CD14-positive monocyte (primary cell): Measurements from ENCODE around the gene ARHGAP21. TPM values are rescaled to one million over a fixed set of nuclear protein-coding genes. Genes with fewer than 3 reads are reported as not detected.

ENCODE experiments used
- DNase-seq, 3 donors: peaks; one replicate each; pipeline ENCODE4 v3.0.0-alpha.2; 2011 to 2022
- H2AFZ ChIP-seq: 2 replicates; pipeline ENCODE4 v1.6.0; 2012; ENCODE audit warnings: mild to moderate bottlenecking, low read depth, low read length, inconsistent platforms; ENCODE audit not compliant: insufficient read depth, poor library complexity, severe bottlenecking
- H3K27ac ChIP-seq, 2 donors: 1 replicate in 1 of 2; 2 replicates in 1 of 2; pipeline ENCODE4 v1.5.1; 2012 to 2013; ENCODE audit warnings: low read length in 2 of 2, control low read depth in 1 of 2, inconsistent platforms in 1 of 2, low read depth in 1 of 2, mild to moderate bottlenecking in 1 of 2
- H3K27me3 ChIP-seq, 2 donors: one replicate each; pipeline versions ENCODE4 v1.6.0 to v1.6.1; 2011 to 2013; ENCODE audit warnings: low read length in 2 of 2; ENCODE audit not compliant: control insufficient read depth in 2 of 2, insufficient read depth in 2 of 2
- H3K36me3 ChIP-seq, 2 donors: replicated peaks in 1 of 2; 1 replicate in 1 of 2; 2 replicates in 1 of 2; pipeline versions ENCODE4 v1.5.1 to v1.6.1; 2012 to 2013; ENCODE audit warnings: low read length in 2 of 2, control low read depth in 1 of 2, inconsistent platforms in 1 of 2, mild to moderate bottlenecking in 1 of 2; ENCODE audit not compliant: insufficient read depth in 2 of 2, control insufficient read depth in 1 of 2
- H3K4me1 ChIP-seq, 2 donors: 1 replicate in 1 of 2; 2 replicates in 1 of 2; pipeline versions ENCODE4 v1.5.1 to v1.6.1; 2012 to 2013; ENCODE audit warnings: low read length in 2 of 2, control low read depth in 1 of 2, inconsistent platforms in 1 of 2, mild to moderate bottlenecking in 1 of 2, moderate library complexity in 1 of 2; ENCODE audit not compliant: insufficient read depth in 2 of 2, control insufficient read depth in 1 of 2
- H3K4me2 ChIP-seq: replicated peaks from 2 replicates; pipeline ENCODE3; 2012; ENCODE audit warnings: low read length, moderate library complexity, mild to moderate bottlenecking; ENCODE audit not compliant: poor library complexity, severe bottlenecking; ENCODE audit errors: extremely low read depth
- H3K4me3 ChIP-seq, 3 experiments: fragments of 200-600 bp in 1 of 3; sonication (generic) in 1 of 3; replicated peaks in 1 of 3; 1 replicate in 2 of 3; 2 replicates in 1 of 3; pipeline ENCODE4 v1.5.1; 2011 to 2013; ENCODE audit warnings: low read length in 3 of 3, mild to moderate bottlenecking in 3 of 3, control low read depth in 2 of 3, low read depth in 2 of 3, inconsistent platforms in 1 of 3, moderate library complexity in 1 of 3
- H3K79me2 ChIP-seq: 2 replicates; pipeline ENCODE4 v1.6.0; 2012; ENCODE audit warnings: mild to moderate bottlenecking, control low read depth, inconsistent platforms, low read length, moderate library complexity; ENCODE audit not compliant: insufficient read depth
- H3K9ac ChIP-seq: 2 replicates; pipeline ENCODE4 v1.6.0; 2017; ENCODE audit warnings: low read length, mild to moderate bottlenecking; ENCODE audit not compliant: insufficient read depth, poor library complexity, severe bottlenecking
- H3K9me3 ChIP-seq, 2 donors: replicated peaks in 1 of 2; 1 replicate in 1 of 2; 2 replicates in 1 of 2; pipeline versions ENCODE4 v1.5.1 to v1.6.1; 2012 to 2013; ENCODE audit warnings: low read length in 2 of 2, control low read depth in 1 of 2; ENCODE audit not compliant: control insufficient read depth in 1 of 2, insufficient read depth in 1 of 2
- H4K20me1 ChIP-seq: 2 replicates; pipeline ENCODE4 v1.6.0; 2012; ENCODE audit warnings: mild to moderate bottlenecking, low read length, control low read depth, moderate library complexity; ENCODE audit not compliant: insufficient read depth
- H3K27ac Mint-ChIP-seq, 7 donors: one replicate each; pipeline ENCODE4 v1.8.0; 2020; ENCODE audit warnings: mild to moderate bottlenecking in 7 of 7, mixed read lengths in 7 of 7, moderate library complexity in 6 of 7, inconsistent platforms in 2 of 7
- H3K27me3 Mint-ChIP-seq, 3 donors: one replicate each; pipeline ENCODE4 v1.8.0; 2021 to 2022; ENCODE audit warnings: low read depth in 3 of 3, mild to moderate bottlenecking in 3 of 3, mixed read lengths in 3 of 3, moderate library complexity in 3 of 3, inconsistent platforms in 1 of 3
- H3K36me3 Mint-ChIP-seq, 2 donors: one replicate each; pipeline ENCODE4 v1.8.0; 2020; ENCODE audit warnings: mixed read lengths in 2 of 2, inconsistent platforms in 1 of 2, mild to moderate bottlenecking in 1 of 2
- H3K4me1 Mint-ChIP-seq: one replicate; pipeline ENCODE4 v1.8.0; 2020; ENCODE audit warnings: mild to moderate bottlenecking, mixed read lengths
- H3K4me3 Mint-ChIP-seq, 2 donors: one replicate each; pipeline ENCODE4 v1.8.0; 2020; ENCODE audit warnings: mild to moderate bottlenecking in 2 of 2, mixed read lengths in 2 of 2, moderate library complexity in 1 of 2
- H3K9me3 Mint-ChIP-seq, 7 donors: one replicate each; pipeline ENCODE4 v1.8.0; 2020 to 2022; ENCODE audit warnings: mixed read lengths in 7 of 7, mild to moderate bottlenecking in 6 of 7, moderate library complexity in 6 of 7, inconsistent platforms in 2 of 7
- whole genome bisulfite sequencing: methylation state at CpG from one replicate; pipeline ENCODE4 v1.1.5; 2013; ENCODE audit warnings: missing lambda C conversion rate; ENCODE audit not compliant: insufficient coverage; 5-methylcytosine and 5-hydroxymethylcytosine counted together
- intact Hi-C, 2 donors: fragments of 100-400 bp; cut with micrococcal nuclease; formaldehyde crosslinking; loops; one replicate each; pipeline versions ENCODE4 v1.15.0 to v1.15.1; 2023
- polyA plus RNA-seq, 3 donors: library from polyadenylated mRNA; depleted of rRNA in 1 of 3; unstranded in 2 of 3; stranded (reverse) in 1 of 3; fragments of 300-500 nt in 2 of 3; fragments of >200 nt in 1 of 3; fragmentation: Illumina TruSeq in 2 of 3; gene quantifications; 1 replicate in 2 of 3; 2 replicates in 1 of 3; pipeline ENCODE4 v1.2.3, GENCODE V29; 2012 to 2021
- TF ChIP-seq, protein P1 (sequence below): fragments of 200-600 bp; IDR thresholded peaks from one replicate; pipeline ENCODE4 v1.8.0; 2022; ENCODE audit warnings: antibody characterized with exemption, mild to moderate bottlenecking

The ARHGAP21 gene
- polyA plus RNA-seq, 3 donors: 2.1 to 20.0 (median 3.4) TPM

DNA sequence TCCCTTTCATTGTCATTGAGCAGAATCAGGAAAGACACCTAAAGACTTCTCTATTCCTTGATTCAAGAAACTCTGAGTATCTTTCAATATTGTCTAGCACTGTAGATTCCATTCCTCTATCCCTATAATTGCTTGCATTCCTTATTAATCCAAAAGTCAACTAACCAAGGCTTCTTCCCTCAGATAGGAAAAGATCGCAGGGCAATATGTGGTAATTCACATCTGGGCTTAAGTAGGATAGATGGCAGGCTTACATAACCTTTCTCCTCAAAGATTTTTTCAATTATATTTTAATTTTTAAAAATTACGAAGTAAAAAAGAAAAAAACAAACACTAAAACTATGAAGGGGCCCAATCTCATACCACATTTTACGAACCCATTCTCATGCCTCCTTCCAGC is 7.1 kb upstream of the ARHGAP21 start:
- no peak overlapping the region for H3K4me2 ChIP-seq
- H3K4me1 ChIP-seq: no peaks in the 10 kb centered on the region
- no peak for DNase-seq
- no peak overlapping the region for H3K27ac Mint-ChIP-seq
- H3K79me2 ChIP-seq: no peaks in the 10 kb centered on the region
- H3K9me3 ChIP-seq: no peaks in the 10 kb centered on the region
- no peaks in the 10 kb centered on the region for H3K4me1 Mint-ChIP-seq
- H3K4me3 ChIP-seq: no peak overlapping the region
- H3K4me3 Mint-ChIP-seq: no peak overlapping the region
- no peaks in the 10 kb centered on the region for H3K9me3 Mint-ChIP-seq
- H3K27me3 Mint-ChIP-seq: peaks cover 3 to 12% (median 9%) of the 10 kb centered on the region in 3 donors
- H4K20me1 ChIP-seq: no peaks in the 10 kb centered on the region
- H3K27me3 ChIP-seq: peaks cover 0 to 5% of the 10 kb centered on the region in 2 donors
- intact Hi-C loops: no loop called here
- WGBS: no CpG with 5 or more reads among the region's 3 CpGs
- TF ChIP-seq, protein P1, sequence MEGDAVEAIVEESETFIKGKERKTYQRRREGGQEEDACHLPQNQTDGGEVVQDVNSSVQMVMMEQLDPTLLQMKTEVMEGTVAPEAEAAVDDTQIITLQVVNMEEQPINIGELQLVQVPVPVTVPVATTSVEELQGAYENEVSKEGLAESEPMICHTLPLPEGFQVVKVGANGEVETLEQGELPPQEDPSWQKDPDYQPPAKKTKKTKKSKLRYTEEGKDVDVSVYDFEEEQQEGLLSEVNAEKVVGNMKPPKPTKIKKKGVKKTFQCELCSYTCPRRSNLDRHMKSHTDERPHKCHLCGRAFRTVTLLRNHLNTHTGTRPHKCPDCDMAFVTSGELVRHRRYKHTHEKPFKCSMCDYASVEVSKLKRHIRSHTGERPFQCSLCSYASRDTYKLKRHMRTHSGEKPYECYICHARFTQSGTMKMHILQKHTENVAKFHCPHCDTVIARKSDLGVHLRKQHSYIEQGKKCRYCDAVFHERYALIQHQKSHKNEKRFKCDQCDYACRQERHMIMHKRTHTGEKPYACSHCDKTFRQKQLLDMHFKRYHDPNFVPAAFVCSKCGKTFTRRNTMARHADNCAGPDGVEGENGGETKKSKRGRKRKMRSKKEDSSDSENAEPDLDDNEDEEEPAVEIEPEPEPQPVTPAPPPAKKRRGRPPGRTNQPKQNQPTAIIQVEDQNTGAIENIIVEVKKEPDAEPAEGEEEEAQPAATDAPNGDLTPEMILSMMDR: no peak
- H3K36me3 Mint-ChIP-seq: no peaks in the 10 kb centered on the region
- no peak overlapping the region for H3K27ac ChIP-seq
- H3K9ac ChIP-seq: no peak overlapping the region
- H2AFZ ChIP-seq: no peak overlapping the region
- H3K36me3 ChIP-seq: no peaks in the 10 kb centered on the region

- no peak overlapping the region for H3K4me2 ChIP-seq
- no peaks in the 10 kb centered on the region for H3K9me3 ChIP-seq
- Mint-ChIP-seq H3K4me1 (peaks cover 8% of the 10 kb centered on the region), H3K27me3 (peaks cover 3 to 12% (median 9%) of the 10 kb centered on the region in 3 donors), H3K4me3 (no peak overlapping the region), H3K36me3 (no peaks in the 10 kb centered on the region), H3K27ac (no peak overlapping the region), H3K9me3 (no peaks in the 10 kb centered on the region)
- intact Hi-C loops: loop anchor here in 1 of 2 donors (10.0 kb wide), 1 partner anchor 287 kb away; the partner anchor contains the start of genes ENKUR and THNSL1
- TF ChIP-seq, protein P1: no peak
- DNase-seq: no peak
- peaks cover 9 to 12% of the 10 kb centered on the region in 2 donors for H3K4me1 ChIP-seq
- H3K9ac ChIP-seq: no peak overlapping the region
- H3K27me3 ChIP-seq: peaks cover 0 to 10% of the 10 kb centered on the region in 2 donors
- H2AFZ ChIP-seq: no peak overlapping the region
- WGBS: 93% methylated on average over 3 of the region's 9 CpGs
- H3K27ac ChIP-seq: no peak overlapping the region
- H4K20me1 ChIP-seq: no peaks in the 10 kb centered on the region
- H3K4me3 ChIP-seq: no peak overlapping the region
- H3K79me2 ChIP-seq: no peaks in the 10 kb centered on the region
- no peaks in the 10 kb centered on the region for H3K36me3 ChIP-seq
Observed at GRCh38 chr10:24727786-24728185, 4.1 kb upstream of the ARHGAP21 start.
